H1 (cell line): ENCODE data around the gene PTPN21. TPM values are rescaled to one million over a fixed set of nuclear protein-coding genes. Genes with fewer than 3 reads are reported as not detected.

Source experiments
- EGR1 ChIP-seq: IDR thresholded peaks from 2 replicates; pipeline ENCODE4 v1.6.1; 2011; ENCODE audit warnings: low read depth, low read length, borderline replicate concordance
- GTF2F1 ChIP-seq: IDR thresholded peaks from 2 replicates; pipeline ENCODE4 v1.6.1; 2012; ENCODE audit warnings: low read depth, low read length, improper control_type of control experiment, borderline replicate concordance
- SP2 ChIP-seq: IDR thresholded peaks from 2 replicates; pipeline ENCODE4 v1.6.1; 2012; ENCODE audit warnings: mild to moderate bottlenecking, low read length, inconsistent platforms
- polyA plus RNA-seq, 7 experiments: library from polyadenylated mRNA; depleted of rRNA in 3 of 7; stranded (reverse) in 5 of 7; unstranded in 2 of 7; fragments of >200 nt in 5 of 7; fragments of 200-250 nt in 2 of 7; gene quantifications; 1 replicate in 5 of 7; 2 replicates in 1 of 7; 4 replicates in 1 of 7; pipeline versions ENCODE4 v1.2.1 to v1.2.3, GENCODE V29; 2011 to 2013; ENCODE audit warnings: missing spikeins in 2 of 7, mixed read lengths in 2 of 7
- total RNA-seq: library from RNA; stranded (reverse); fragmentation: NEBNext Ultra II Directional; extraction: Animal tissue kit (Norgen Biotek cat#: 25700); gene quantifications from 2 replicates; pipeline ENCODE4 v1.2.1, GENCODE V29; 2021

The PTPN21 gene
- total and polyA plus RNA-seq, 2 of the 8 experiments (the other 6 are each of a cell fraction or from before 2014, with no cell fraction given): 6.5 to 16.1 TPM

DNA sequence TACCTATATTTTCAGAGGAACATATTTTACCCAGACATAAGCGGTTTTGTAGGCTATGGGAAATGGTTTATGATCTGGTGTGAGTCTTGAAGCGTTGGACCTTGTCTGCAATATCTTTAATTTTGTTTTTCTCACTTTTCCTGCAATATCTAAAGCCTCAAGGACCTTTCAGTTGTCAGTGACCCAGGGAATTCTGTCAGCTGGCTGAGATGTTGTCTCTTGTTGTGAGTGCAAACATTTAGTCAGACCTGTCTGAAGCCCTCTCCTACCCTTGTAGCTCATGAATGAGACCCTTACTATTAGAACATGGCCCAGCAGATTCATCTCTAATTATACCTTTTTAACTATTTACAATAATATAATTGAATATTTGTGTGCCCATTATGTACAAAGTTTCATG lies 115.7 kb downstream of the PTPN21 start (continued):
- no peak for TF ChIP-seq GTF2F1
- TF ChIP-seq SP2: no peak
- no peak for TF ChIP-seq EGR1
